Measurements from ENCODE around the gene ANKRD52.

ANKRD52 gene

DNA sequence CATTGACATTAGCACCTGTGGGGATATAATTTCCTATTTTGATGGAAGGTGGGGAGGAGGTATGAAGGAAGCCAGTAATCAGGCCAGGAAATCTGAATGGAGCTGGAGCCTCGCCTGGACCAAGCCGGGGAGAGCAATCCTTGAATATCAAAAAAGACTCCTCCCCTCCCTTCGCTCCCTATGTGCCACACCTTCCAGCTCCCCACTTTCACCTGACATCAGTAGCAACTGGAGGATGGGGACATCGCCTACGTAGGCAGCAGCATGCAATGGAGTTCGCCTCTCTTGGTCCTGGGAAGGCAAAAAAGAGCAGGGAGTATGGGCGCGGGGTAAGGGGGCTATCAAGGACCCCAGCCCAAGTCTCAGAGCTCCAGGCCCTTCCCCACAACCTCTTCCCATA lies 1.1 kb downstream of the ANKRD52 start:
- no peak for TF ChIP-seq CTCF (IDR thresholded peaks at IDR 0.05; ENCODE audit: extremely low read depth, missing control alignments)
- DNase-seq (ENCODE audit: low spot score) = no peak

DNA sequence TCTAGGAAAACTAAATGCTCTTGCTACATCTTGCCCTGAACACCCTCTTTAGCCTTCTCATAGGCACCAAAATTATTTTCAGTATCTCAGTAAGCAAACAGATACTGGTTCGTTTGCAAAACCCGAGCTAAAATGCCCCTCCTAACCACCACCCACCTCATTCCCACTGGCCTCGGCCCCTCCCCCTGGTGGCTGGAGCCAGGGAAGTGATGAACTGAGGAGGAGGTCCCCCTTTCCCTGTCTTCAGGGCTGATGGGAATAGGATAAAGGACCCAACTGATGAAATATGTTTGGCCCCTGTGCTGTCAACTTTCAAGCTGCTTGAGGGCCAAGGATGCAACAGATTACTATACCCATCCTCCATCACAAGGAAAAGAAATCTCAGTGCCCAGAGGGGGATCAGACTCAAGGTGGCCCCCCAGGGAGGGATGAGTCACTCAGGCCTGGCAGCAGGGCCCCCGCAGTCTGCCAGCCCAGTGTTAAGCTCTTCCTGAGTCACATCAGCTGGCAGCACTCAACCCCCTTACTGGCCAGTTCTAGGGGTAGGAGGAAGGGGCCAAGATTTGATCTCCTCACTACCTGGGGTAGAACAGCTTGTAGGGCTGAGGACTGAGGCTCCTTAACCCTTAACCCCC lies 1.7 kb downstream of the ANKRD52 start:
- no peak for DNase-seq (ENCODE audit: low spot score)
- no peak for TF ChIP-seq CTCF (IDR thresholded peaks at IDR 0.05; ENCODE audit: extremely low read depth, missing control alignments)

DNA sequence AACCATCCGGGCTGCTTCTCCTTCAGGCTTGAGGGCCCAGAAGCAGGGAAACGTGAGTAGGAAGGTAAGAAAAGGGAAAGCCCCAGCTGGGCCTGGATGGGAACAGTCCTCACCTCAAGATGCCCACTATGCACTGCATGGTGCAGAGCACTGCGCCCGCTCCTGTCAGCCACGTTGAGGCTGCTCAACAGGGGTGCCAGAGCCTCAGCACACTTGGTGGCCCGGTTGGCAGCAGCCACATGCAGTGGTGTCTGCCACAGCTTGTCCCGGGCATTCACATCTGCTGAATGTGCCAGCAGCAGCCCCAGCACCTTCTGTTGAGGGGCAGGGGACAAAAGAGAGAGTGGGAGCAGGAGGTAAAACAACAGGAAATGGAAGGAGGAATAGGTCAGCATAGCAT lies 2.5 kb downstream of the ANKRD52 start:
- TF ChIP-seq CTCF (IDR thresholded peaks at IDR 0.05; ENCODE audit: extremely low read depth, missing control alignments) = no peak
- no peak for DNase-seq (ENCODE audit: low spot score)

- no peak for DNase-seq (ENCODE audit: low spot score)
- no peak for TF ChIP-seq CTCF (IDR thresholded peaks at IDR 0.05; ENCODE audit: extremely low read depth, missing control alignments)
These were observed 5.1 kb downstream of the ANKRD52 start for GRCh38 chr12:56253091-56253490.

DNA sequence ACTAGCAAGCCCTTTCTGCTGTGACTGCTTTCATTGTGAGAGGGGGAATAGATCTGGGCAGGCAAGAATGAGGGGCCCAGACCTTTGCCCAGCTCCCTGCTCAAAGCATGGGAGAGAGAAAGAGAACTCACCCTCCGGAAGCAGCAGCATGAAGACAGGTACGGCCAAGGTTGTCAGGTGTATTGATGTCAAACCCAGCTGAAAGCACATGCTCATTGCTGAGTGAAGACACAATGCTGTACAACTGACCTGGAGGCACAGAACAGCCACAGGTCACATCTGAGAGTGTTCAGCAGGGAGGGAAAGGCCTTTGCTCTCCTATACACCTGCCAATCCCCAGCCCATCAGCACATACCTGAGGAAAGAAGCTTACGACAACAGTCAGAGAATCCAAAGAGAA lies 5.5 kb downstream of the ANKRD52 start:
- TF ChIP-seq CTCF (IDR thresholded peaks at IDR 0.05; ENCODE audit: extremely low read depth, missing control alignments) = no peak
- no peak for DNase-seq (ENCODE audit: low spot score)

GRCh38 chr12:56248711-56249110 lies 9.5 kb downstream of the ANKRD52 start:
- TF ChIP-seq CTCF (IDR thresholded peaks at IDR 0.05; ENCODE audit: extremely low read depth, missing control alignments) = no peak
- DNase-seq (ENCODE audit: low spot score) = no peak

- TF ChIP-seq CTCF (IDR thresholded peaks at IDR 0.05; ENCODE audit: extremely low read depth, missing control alignments) = no peak
- no peak for DNase-seq (ENCODE audit: low spot score)
These were observed 10.3 kb downstream of the ANKRD52 start for GRCh38 chr12:56247923-56248322.
